ENCODE measurements around the gene SEC14L3.

DNA sequence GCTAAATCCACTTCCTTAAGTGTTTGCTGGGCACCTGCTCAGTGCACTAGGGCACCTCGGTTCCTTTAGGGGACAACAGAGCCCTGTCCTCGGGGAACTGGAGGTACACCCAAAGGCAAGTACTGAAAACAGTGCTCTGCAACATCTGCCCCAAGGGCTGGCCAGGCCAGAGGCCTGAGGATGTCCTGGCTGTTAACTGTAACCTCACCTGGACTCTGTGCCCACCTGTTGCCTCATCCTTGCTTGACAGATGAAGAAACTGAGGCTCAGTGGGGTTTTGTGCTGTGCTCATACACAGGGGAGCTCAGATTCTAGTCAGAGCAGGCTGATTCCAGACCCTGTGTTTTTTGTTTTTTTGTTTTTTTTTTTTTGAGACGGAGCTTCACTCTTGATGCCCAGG is 31.1 kb upstream of the SEC14L3 start:
- TF ChIP-seq CTCF (IDR thresholded peaks at IDR 0.05; ENCODE audit: poor library complexity) (no peak), EZH2 (IDR thresholded peaks at IDR 0.05; ENCODE audit: borderline replicate concordance) (no peak)
